ENCODE results near the gene SNAPC2. TPM values are rescaled to one million over a fixed set of nuclear protein-coding genes. Genes with fewer than 3 reads are reported as not detected.
"Not testable (repeated sequence)": the region's sequence is repeated elsewhere in the genome, so short reads cannot be mapped to it uniquely, and the experiment has no call there.

SNAPC2 gene
- total RNA-seq, 1 donor from 2014 or later, result 17.4 TPM

GRCh38 chr19:7953060-7953459, 32.9 kb downstream of the SNAPC2 start:
- no peak overlapping the region for H3K4me3 ChIP-seq
- H3K4me1 ChIP-seq, result no peaks in the 10 kb centered on the region
- H3K36me3 ChIP-seq, result no peaks in the 10 kb centered on the region
- intact Hi-C loops (cut with DNase I), result no loop called here
- H3K9me3 ChIP-seq, result no peaks in the 10 kb centered on the region
- no peak overlapping the region for H3K27ac ChIP-seq
- no peak for DNase-seq (ENCODE audit: extremely low spot score in 2 of 2)
- TF ChIP-seq POLR2A (IDR thresholded peaks at IDR 0.05), result no peak
- TF ChIP-seq CTCF (IDR thresholded peaks at IDR 0.05), result no peak
- TF ChIP-seq POLR2AphosphoS5 (IDR thresholded peaks at IDR 0.05; ENCODE audit: insufficient read depth in 1 of 2, low read depth in 1 of 2), result no peak
- H3K27me3 ChIP-seq, result no peaks in the 10 kb centered on the region

GRCh38 chr19:7953576-7953975, 33.4 kb downstream of the SNAPC2 start:
- no peak overlapping the region for H3K4me3 ChIP-seq
- no peak for DNase-seq (ENCODE audit: extremely low spot score in 2 of 2)
- TF ChIP-seq POLR2A (IDR thresholded peaks at IDR 0.05) (no peak), POLR2AphosphoS5 (IDR thresholded peaks at IDR 0.05; ENCODE audit: insufficient read depth in 1 of 2, low read depth in 1 of 2) (no peak), CTCF (IDR thresholded peaks at IDR 0.05) (no peak)
- H3K36me3 ChIP-seq, result no peaks in the 10 kb centered on the region
- H3K27ac ChIP-seq, result no peak overlapping the region
- no peaks in the 10 kb centered on the region for H3K27me3 ChIP-seq
- no peaks in the 10 kb centered on the region for H3K4me1 ChIP-seq
- intact Hi-C loops (cut with DNase I), result no loop called here
- no peaks in the 10 kb centered on the region for H3K9me3 ChIP-seq

- no peak overlapping the region for H3K27ac ChIP-seq
- no peak overlapping the region for H3K4me3 ChIP-seq
- no peaks in the 10 kb centered on the region for H3K27me3 ChIP-seq
- peaks cover 0 to under 1% of the 10 kb centered on the region in 2 donors for H3K36me3 ChIP-seq
- TF ChIP-seq CTCF (IDR thresholded peaks at IDR 0.05), result no peak
- no peak for TF ChIP-seq POLR2A (IDR thresholded peaks at IDR 0.05)
- TF ChIP-seq POLR2AphosphoS5 (IDR thresholded peaks at IDR 0.05; ENCODE audit: insufficient read depth in 1 of 2, low read depth in 1 of 2), result no peak
- no peaks in the 10 kb centered on the region for H3K9me3 ChIP-seq
- DNase-seq (ENCODE audit: extremely low spot score in 2 of 2), result no peak
- intact Hi-C loops (cut with DNase I), result no loop called here
- H3K4me1 ChIP-seq, result no peaks in the 10 kb centered on the region
These were observed 35.6 kb downstream of the SNAPC2 start for GRCh38 chr19:7955696-7956095.

- no peak for DNase-seq (ENCODE audit: extremely low spot score in 2 of 2)
- Histone ChIP-seq H3K9me3 (no peaks in the 10 kb centered on the region), H3K27me3 (no peaks in the 10 kb centered on the region), H3K4me3 (no peak overlapping the region), H3K27ac (no peak overlapping the region), H3K4me1 (no peaks in the 10 kb centered on the region), H3K36me3 (peaks cover 0 to 30% of the 10 kb centered on the region in 2 donors)
- intact Hi-C loops (cut with DNase I), result no loop called here
- no peak for TF ChIP-seq POLR2AphosphoS5 (IDR thresholded peaks at IDR 0.05; ENCODE audit: insufficient read depth in 1 of 2, low read depth in 1 of 2)
These were observed 39.1 kb downstream of the SNAPC2 start for GRCh38 chr19:7959211-7959610.

- H3K4me3 ChIP-seq; H3K9me3 ChIP-seq; H3K27ac ChIP-seq; intact Hi-C loops (cut with DNase I); H3K4me1 ChIP-seq; H3K27me3 ChIP-seq; DNase-seq (ENCODE audit: extremely low spot score in 2 of 2): not testable (repeated sequence)
- peaks cover 0 to 31% of the 10 kb centered on the region in 2 donors for H3K36me3 ChIP-seq
These were observed 40.9 kb downstream of the SNAPC2 start for GRCh38 chr19:7961082-7961481.

GRCh38 chr19:7961920-7962626, 41.9 kb downstream of the SNAPC2 start:
- TF ChIP-seq POLR2A (IDR thresholded peaks at IDR 0.05), result no peak
- TF ChIP-seq POLR2AphosphoS5 (IDR thresholded peaks at IDR 0.05; ENCODE audit: insufficient read depth in 1 of 2, low read depth in 1 of 2), result no peak
- TF ChIP-seq CTCF (IDR thresholded peaks at IDR 0.05), result no peak
- DNase-seq (ENCODE audit: extremely low spot score in 2 of 2), result no peak
- H3K4me3 ChIP-seq, result no peak overlapping the region
- no peaks in the 10 kb centered on the region for H3K9me3 ChIP-seq
- H3K27ac ChIP-seq, result no peak overlapping the region
- intact Hi-C loops (cut with DNase I), result no loop called here
- H3K27me3 ChIP-seq, result no peaks in the 10 kb centered on the region
- no peaks in the 10 kb centered on the region for H3K4me1 ChIP-seq
- peaks cover 0 to 41% of the 10 kb centered on the region in 2 donors for H3K36me3 ChIP-seq
